ENCODE measurements around the gene FOXN1. TPM values are rescaled to one million over a fixed set of nuclear protein-coding genes. Genes with fewer than 3 reads are reported as not detected.

FOXN1 gene
- total RNA-seq, 1 experiment from 2014 or later, result 0.48 TPM

GRCh38 chr17:28530926-28531325, 24.8 kb downstream of the FOXN1 start:
- Mint-ChIP-seq H3K27ac (ENCODE audit: unreplicated experiment) (no peak overlapping the region), H3K4me1 (ENCODE audit: low read depth, unreplicated experiment) (no peaks in the 10 kb centered on the region), H3K4me3 (ENCODE audit: unreplicated experiment) (no peak overlapping the region), H3K9me3 (ENCODE audit: unreplicated experiment) (no peaks in the 10 kb centered on the region), H3K27me3 (ENCODE audit: insufficient read depth, unreplicated experiment) (no peaks in the 10 kb centered on the region), H3K36me3 (ENCODE audit: insufficient read depth, unreplicated experiment) (no peaks in the 10 kb centered on the region)
- ChIA-PET CTCF (no interaction called here), POLR2A (no interaction called here)
- Histone ChIP-seq H3K9me3 (no peaks in the 10 kb centered on the region), H3K27me3 (replicated peaks; ENCODE audit: control insufficient read depth, insufficient read depth, low read length) (no peaks in the 10 kb centered on the region), H3K36me3 (ENCODE audit: control insufficient read depth, insufficient read depth, low read length) (no peaks in the 10 kb centered on the region), H3K4me3 (ENCODE audit: low read depth, low read length) (no peak overlapping the region), H3K4me1 (peaks cover 14% of the 10 kb centered on the region)
- intact Hi-C loops (cut with micrococcal nuclease; ENCODE audit: unreplicated experiment), result no loop called here
- no peak for DNase-seq
- BruUV-seq (replicated peaks), result no TSS peak
- TF ChIP-seq CTCF (IDR thresholded peaks at IDR 0.05; ENCODE audit: insufficient read depth in 1 of 2, low read depth in 1 of 2, low read length in 1 of 2, severe bottlenecking in 1 of 2, unreplicated experiment in 1 of 2), result no peak

GRCh38 chr17:28532050-28532960, 26.2 kb downstream of the FOXN1 start:
- no peak overlapping the region for H3K27ac Mint-ChIP-seq (ENCODE audit: unreplicated experiment)
- no peak overlapping the region for H3K4me3 Mint-ChIP-seq (ENCODE audit: unreplicated experiment)
- no peak overlapping the region for H3K4me3 ChIP-seq (ENCODE audit: low read depth, low read length)
- H3K4me1 Mint-ChIP-seq (ENCODE audit: low read depth, unreplicated experiment), result no peaks in the 10 kb centered on the region
- H3K36me3 ChIP-seq (ENCODE audit: control insufficient read depth, insufficient read depth, low read length), result no peaks in the 10 kb centered on the region
- H3K9me3 ChIP-seq, result no peaks in the 10 kb centered on the region
- ChIA-PET POLR2A (no interaction called here), CTCF (no interaction called here)
- TF ChIP-seq CTCF (IDR thresholded peaks at IDR 0.05; ENCODE audit: insufficient read depth in 1 of 2, low read depth in 1 of 2, low read length in 1 of 2, severe bottlenecking in 1 of 2, unreplicated experiment in 1 of 2), result no peak
- DNase-seq, result no peak
- no peaks in the 10 kb centered on the region; the same call in 1 of the 2 replicates for H3K4me1 ChIP-seq
- intact Hi-C loops (cut with micrococcal nuclease; ENCODE audit: unreplicated experiment), result no loop called here
- H3K27me3 ChIP-seq (replicated peaks; ENCODE audit: control insufficient read depth, insufficient read depth, low read length), result no peaks in the 10 kb centered on the region
- no peaks in the 10 kb centered on the region for H3K9me3 Mint-ChIP-seq (ENCODE audit: unreplicated experiment)
- no TSS peak for BruUV-seq (replicated peaks)
- no peaks in the 10 kb centered on the region for H3K36me3 Mint-ChIP-seq (ENCODE audit: insufficient read depth, unreplicated experiment)
- no peaks in the 10 kb centered on the region for H3K27me3 Mint-ChIP-seq (ENCODE audit: insufficient read depth, unreplicated experiment)

DNA sequence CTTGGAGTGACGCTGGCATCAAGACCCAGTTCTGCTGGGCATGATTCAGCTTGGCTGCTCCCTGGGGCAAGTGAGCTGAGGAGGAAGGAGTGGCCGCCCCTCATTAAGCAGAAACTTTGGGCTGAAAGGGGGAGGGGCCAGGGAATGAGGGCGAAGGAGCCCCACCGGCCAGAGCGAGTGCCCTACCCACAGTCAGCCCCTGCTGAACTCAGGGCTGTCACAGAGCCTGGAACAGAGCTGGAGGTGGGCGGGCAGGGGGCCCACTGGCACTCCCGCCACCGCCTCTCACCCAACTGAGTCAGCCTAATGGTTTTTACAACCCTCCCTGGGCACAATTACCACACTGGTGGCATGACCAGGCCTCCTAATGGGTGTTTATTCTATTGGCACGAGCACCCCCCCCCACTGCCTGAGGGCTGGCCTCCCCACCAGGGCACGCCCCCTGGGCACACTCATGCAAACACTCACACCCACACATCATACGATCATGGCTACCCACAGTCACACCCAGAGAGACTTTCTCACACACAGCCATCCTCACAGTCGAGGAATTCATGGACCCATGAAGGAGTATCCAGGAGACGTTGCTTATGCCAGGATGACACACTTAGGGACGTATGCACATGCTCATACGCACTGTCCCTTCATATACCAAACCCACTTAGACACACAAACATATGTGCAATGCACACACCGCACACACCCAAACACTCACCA, 27.1 kb downstream of the FOXN1 start:
- ChIA-PET POLR2A (no interaction called here), CTCF (interaction anchor here (0.5 kb wide), 1 partner anchor 103 kb away, joined by 7 read pairs; no protein-coding TSS in a partner anchor)
- Histone ChIP-seq H3K9me3 (no peaks in the 10 kb centered on the region), H3K4me1 (no peaks in the 10 kb centered on the region; the same call in 1 of the 2 replicates), H3K4me3 (ENCODE audit: low read depth, low read length) (no peak overlapping the region), H3K27me3 (replicated peaks; ENCODE audit: control insufficient read depth, insufficient read depth, low read length) (no peaks in the 10 kb centered on the region), H3K36me3 (ENCODE audit: control insufficient read depth, insufficient read depth, low read length) (no peaks in the 10 kb centered on the region)
- DNase-seq, result no peak
- no peak for TF ChIP-seq CTCF (IDR thresholded peaks at IDR 0.05; ENCODE audit: insufficient read depth in 1 of 2, low read depth in 1 of 2, low read length in 1 of 2, severe bottlenecking in 1 of 2, unreplicated experiment in 1 of 2)
- H3K36me3 Mint-ChIP-seq (ENCODE audit: insufficient read depth, unreplicated experiment), result no peaks in the 10 kb centered on the region
- no peak overlapping the region for H3K27ac Mint-ChIP-seq (ENCODE audit: unreplicated experiment)
- BruUV-seq (replicated peaks), result no TSS peak
- H3K27me3 Mint-ChIP-seq (ENCODE audit: insufficient read depth, unreplicated experiment), result no peaks in the 10 kb centered on the region
- H3K9me3 Mint-ChIP-seq (ENCODE audit: unreplicated experiment), result no peaks in the 10 kb centered on the region
- intact Hi-C loops (cut with micrococcal nuclease; ENCODE audit: unreplicated experiment), result no loop called here
- no peak overlapping the region for H3K4me3 Mint-ChIP-seq (ENCODE audit: unreplicated experiment)
- H3K4me1 Mint-ChIP-seq (ENCODE audit: low read depth, unreplicated experiment), result no peaks in the 10 kb centered on the region
